Adrenal gland (tissue), 19 donors: Measurements from ENCODE around the gene ARHGAP33. TPM values are rescaled to one million over a fixed set of nuclear protein-coding genes. Genes with fewer than 3 reads are reported as not detected.
A peak's percentile ranks its signal among the peaks of the same experiment; 100 is the strongest.

Experiments
- DNase-seq, 7 donors: peaks; one replicate each; pipeline ENCODE4 v3.0.0-alpha.2; 2019 to 2020
- H3K27ac ChIP-seq, 5 donors: fragments of 200-600 bp; sonication (generic) in 4 of 5; 1 replicate in 3 of 5; 2 replicates in 2 of 5; pipeline versions ENCODE4 v1.5.1 to v1.8.0; 2016 to 2020; ENCODE audit warnings: mild to moderate bottlenecking in 1 of 5
- H3K27me3 ChIP-seq: fragments of 200-600 bp; 2 replicates; pipeline ENCODE4 v1.8.0; 2021
- H3K36me3 ChIP-seq, 2 donors: fragments of 200-600 bp; replicated peaks in 1 of 2; 1 replicate in 1 of 2; 2 replicates in 1 of 2; pipeline versions ENCODE4 v1.5.1 to v1.8.0; 2018 to 2022
- H3K4me1 ChIP-seq, 2 donors: fragments of 200-600 bp; replicated peaks in 1 of 2; 1 replicate in 1 of 2; 2 replicates in 1 of 2; pipeline versions ENCODE4 v1.5.1 to v1.8.0; 2018 to 2021
- H3K4me3 ChIP-seq, 4 donors: fragments of 200-600 bp; sonication (generic) in 3 of 4; one replicate each; pipeline ENCODE4 v1.5.1; 2016 to 2018
- H3K9me3 ChIP-seq, 3 donors: fragments of 200-600 bp; sonication (generic) in 1 of 3; replicated peaks in 1 of 3; 1 replicate in 2 of 3; 2 replicates in 1 of 3; pipeline versions ENCODE4 v1.5.1 to v1.8.0; 2016 to 2021
- POLR2A ChIP-seq, 2 donors: fragments of 450-650 bp; IDR thresholded peaks; one replicate each; pipeline ENCODE4 v1.6.1; 2017; ENCODE audit warnings: antibody characterized with exemption in 2 of 2, mild to moderate bottlenecking in 2 of 2, moderate library complexity in 1 of 2
- WGBS, 4 donors: extraction: QIAGEN DNeasy Blood & Tissue Kit in 2 of 4; methylation state at CpG; one replicate each; pipeline versions ENCODE4 v1.1.5 to v1.1.7; 2013 to 2017; 5-methylcytosine and 5-hydroxymethylcytosine counted together
- intact Hi-C, 2 donors: fragments of 100-400 bp; cut with DNase I; formaldehyde crosslinking; loops; one replicate each; pipeline versions ENCODE4 v1.14.1 to v1.15.0; 2022 to 2023
- long read RNA-seq, 10 donors: library from polyadenylated mRNA in 3 of 10; unstranded in 2 of 10; stranded (forward) in 1 of 10; transcript quantifications; one replicate each; pipeline ENCODE4 v2.0.0 and lab custom pipeline, GENCODE V29; 2021 to 2026
- polyA plus RNA-seq, 3 donors: library from polyadenylated mRNA; stranded (reverse); fragments of 200-250 nt in 2 of 3; fragments of 350-450 nt in 1 of 3; fragmentation: Illumina TruSeq in 1 of 3; extraction: RNeasy Lipid Tissue Mini Kit (QIAGEN cat#74804) in 1 of 3; gene quantifications; one replicate each; pipeline ENCODE4 v1.2.3, GENCODE V29; 2013 to 2014
- total RNA-seq, 9 donors: library from RNA; depleted of rRNA in 4 of 9; stranded (reverse); fragments of >200 nt in 4 of 9; fragments of 120-200 nt in 1 of 9; fragmentation: NEBNext Ultra II Directional in 1 of 9; extraction: Animal tissue kit (Norgen Biotek cat#: 25700) in 1 of 9; gene quantifications; one replicate each; pipeline versions ENCODE4 v1.1.0 to v1.2.4, GENCODE V29; 2013 to 2023
- TF ChIP-seq, protein P1 (sequence below), 6 experiments: fragments of 450-650 bp in 4 of 6; fragments of 200-600 bp in 2 of 6; sonication (generic) in 1 of 6; IDR thresholded peaks; 1 replicate in 5 of 6; 2 replicates in 1 of 6; pipeline versions ENCODE4 v1.5.1 to v1.8.0; 2016 to 2021; ENCODE audit warnings: antibody characterized with exemption in 6 of 6, mild to moderate bottlenecking in 2 of 6, moderate library complexity in 1 of 6
- donor health status: healthy with polysubstance abuse.
- donor health status: Bipolar disorder and iron deficiency.
- donor health status: DM: yes; HTN: yes; CAD: no.
- donor health status: DM: no; HTN: no; CAD: no.
- donor health status: DM: no; HTN: no; CAD: no.
- donor health status: DM: yes; HTN: yes; CAD: no.

The ARHGAP33 gene, protein sequence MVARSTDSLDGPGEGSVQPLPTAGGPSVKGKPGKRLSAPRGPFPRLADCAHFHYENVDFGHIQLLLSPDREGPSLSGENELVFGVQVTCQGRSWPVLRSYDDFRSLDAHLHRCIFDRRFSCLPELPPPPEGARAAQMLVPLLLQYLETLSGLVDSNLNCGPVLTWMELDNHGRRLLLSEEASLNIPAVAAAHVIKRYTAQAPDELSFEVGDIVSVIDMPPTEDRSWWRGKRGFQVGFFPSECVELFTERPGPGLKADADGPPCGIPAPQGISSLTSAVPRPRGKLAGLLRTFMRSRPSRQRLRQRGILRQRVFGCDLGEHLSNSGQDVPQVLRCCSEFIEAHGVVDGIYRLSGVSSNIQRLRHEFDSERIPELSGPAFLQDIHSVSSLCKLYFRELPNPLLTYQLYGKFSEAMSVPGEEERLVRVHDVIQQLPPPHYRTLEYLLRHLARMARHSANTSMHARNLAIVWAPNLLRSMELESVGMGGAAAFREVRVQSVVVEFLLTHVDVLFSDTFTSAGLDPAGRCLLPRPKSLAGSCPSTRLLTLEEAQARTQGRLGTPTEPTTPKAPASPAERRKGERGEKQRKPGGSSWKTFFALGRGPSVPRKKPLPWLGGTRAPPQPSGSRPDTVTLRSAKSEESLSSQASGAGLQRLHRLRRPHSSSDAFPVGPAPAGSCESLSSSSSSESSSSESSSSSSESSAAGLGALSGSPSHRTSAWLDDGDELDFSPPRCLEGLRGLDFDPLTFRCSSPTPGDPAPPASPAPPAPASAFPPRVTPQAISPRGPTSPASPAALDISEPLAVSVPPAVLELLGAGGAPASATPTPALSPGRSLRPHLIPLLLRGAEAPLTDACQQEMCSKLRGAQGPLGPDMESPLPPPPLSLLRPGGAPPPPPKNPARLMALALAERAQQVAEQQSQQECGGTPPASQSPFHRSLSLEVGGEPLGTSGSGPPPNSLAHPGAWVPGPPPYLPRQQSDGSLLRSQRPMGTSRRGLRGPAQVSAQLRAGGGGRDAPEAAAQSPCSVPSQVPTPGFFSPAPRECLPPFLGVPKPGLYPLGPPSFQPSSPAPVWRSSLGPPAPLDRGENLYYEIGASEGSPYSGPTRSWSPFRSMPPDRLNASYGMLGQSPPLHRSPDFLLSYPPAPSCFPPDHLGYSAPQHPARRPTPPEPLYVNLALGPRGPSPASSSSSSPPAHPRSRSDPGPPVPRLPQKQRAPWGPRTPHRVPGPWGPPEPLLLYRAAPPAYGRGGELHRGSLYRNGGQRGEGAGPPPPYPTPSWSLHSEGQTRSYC
- total RNA-seq (10 to 100 TPM in 3 of 9 donors, 1 to 10 TPM in 5, under 1 TPM in 1; 0.54 to 30.9 (median 5.4) TPM), polyA plus RNA-seq (10 to 100 TPM in 2 of 3 donors, 1 to 10 TPM in 1; 1.2 to 90.3 (median 27.9) TPM)
- long read RNA-seq, donor 1, partial matches to known transcripts = 7 of 7 reads
- long read RNA-seq, donor 1, other reads (novel, unspliced or antisense) = 0 of 7 reads
- long read RNA-seq, donor 2 = 0 reads
- long read RNA-seq, donor 3, partial matches to known transcripts = 0 of 1 reads
- long read RNA-seq, donor 3, other reads (novel, unspliced or antisense) = 0 of 1 reads
- long read RNA-seq, donor 4, partial matches to known transcripts = 0 of 1 reads
- long read RNA-seq, donor 4, other reads (novel, unspliced or antisense) = 1 of 1 reads
- long read RNA-seq, donor 5, partial matches to known transcripts = 3 of 3 reads
- long read RNA-seq, donor 5, other reads (novel, unspliced or antisense) = 0 of 3 reads
- long read RNA-seq, donor 6, partial matches to known transcripts = 0 of 1 reads
- long read RNA-seq, donor 6, other reads (novel, unspliced or antisense) = 1 of 1 reads
- long read RNA-seq, donor 7 = 0 reads
- long read RNA-seq, donor 8 = 0 reads
- long read RNA-seq, donor 9, partial matches to known transcripts = 7 of 7 reads
- long read RNA-seq, donor 9, other reads (novel, unspliced or antisense) = 0 of 7 reads
- long read RNA-seq, donor 10, partial matches to known transcripts = 0 of 1 reads
- long read RNA-seq, donor 10, other reads (novel, unspliced or antisense) = 0 of 1 reads

DNA sequence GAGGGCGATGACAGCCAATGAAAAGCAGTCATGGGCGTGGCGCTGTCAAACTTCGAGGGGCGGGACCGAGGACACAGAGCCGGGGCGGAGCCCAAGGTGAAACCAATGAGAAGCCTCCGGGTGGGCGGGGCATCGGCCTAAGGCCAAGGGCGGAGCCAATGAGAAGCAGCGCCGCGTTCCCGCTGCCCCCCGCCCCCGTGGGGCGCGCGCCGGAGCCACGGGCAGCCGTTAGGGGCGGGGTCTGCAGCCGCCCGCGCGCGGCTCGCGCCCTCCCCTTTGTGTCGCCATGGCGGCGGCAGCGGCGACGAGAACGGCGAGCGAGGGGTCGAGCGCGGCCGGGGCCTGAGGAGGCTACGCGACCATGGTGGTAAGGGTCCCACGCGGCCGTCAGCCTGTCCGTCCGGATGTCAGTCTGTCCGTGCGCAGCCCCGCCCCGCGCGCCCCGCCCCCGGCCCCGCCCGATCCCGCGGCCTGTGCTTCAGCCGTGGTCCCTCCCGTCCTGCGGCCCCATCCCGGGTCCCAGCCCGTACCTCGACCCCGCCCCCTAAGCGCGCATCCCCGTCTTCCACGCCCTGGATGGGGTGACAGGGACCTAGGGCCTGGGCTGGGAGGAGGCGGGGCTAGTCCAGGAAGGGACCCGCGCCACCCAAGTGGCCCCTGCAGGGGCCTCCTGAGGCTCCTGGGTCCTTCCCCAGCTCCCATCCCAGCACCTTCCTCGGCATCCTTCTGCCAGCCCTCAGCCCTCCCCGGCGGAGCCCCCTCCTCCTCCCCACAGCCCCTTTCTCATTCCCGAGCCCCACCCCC lies at the start of gene ARHGAP33:
Gene ARHGAP33, plus strand, starts transcription at position 267 of the 804 bp plus-strand sequence. Its CDS starts 95 bp downstream, at position 362.
- WGBS, 4 donors = 0 to 1% (median 0%) methylated on average over 9 to 81 of the region's 82 CpGs
- peaks cover 0 to 6% of the 10 kb centered on the region in 2 donors for H3K36me3 ChIP-seq
- H3K27me3 ChIP-seq = no peaks in the 10 kb centered on the region
- peaks cover 0 to 5% of the 10 kb centered on the region in 2 donors for H3K4me1 ChIP-seq
- no peak for TF ChIP-seq POLR2A (IDR thresholded peaks at IDR 0.05)
- TF ChIP-seq, protein P1, sequence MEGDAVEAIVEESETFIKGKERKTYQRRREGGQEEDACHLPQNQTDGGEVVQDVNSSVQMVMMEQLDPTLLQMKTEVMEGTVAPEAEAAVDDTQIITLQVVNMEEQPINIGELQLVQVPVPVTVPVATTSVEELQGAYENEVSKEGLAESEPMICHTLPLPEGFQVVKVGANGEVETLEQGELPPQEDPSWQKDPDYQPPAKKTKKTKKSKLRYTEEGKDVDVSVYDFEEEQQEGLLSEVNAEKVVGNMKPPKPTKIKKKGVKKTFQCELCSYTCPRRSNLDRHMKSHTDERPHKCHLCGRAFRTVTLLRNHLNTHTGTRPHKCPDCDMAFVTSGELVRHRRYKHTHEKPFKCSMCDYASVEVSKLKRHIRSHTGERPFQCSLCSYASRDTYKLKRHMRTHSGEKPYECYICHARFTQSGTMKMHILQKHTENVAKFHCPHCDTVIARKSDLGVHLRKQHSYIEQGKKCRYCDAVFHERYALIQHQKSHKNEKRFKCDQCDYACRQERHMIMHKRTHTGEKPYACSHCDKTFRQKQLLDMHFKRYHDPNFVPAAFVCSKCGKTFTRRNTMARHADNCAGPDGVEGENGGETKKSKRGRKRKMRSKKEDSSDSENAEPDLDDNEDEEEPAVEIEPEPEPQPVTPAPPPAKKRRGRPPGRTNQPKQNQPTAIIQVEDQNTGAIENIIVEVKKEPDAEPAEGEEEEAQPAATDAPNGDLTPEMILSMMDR (IDR thresholded peaks at IDR 0.05) = no peak
- peak within 1 kb of the TSS in 2 of 4 donors; percentile 87 to 99 for H3K4me3 ChIP-seq
- DNase-seq = peak; percentile 98 to 100 (median 99)
- intact Hi-C loops = no loop called here
- H3K9me3 ChIP-seq = no peaks in the 10 kb centered on the region
- peak within 1 kb of the TSS in 1 of 5 donors; percentile 58 for H3K27ac ChIP-seq

DNA sequence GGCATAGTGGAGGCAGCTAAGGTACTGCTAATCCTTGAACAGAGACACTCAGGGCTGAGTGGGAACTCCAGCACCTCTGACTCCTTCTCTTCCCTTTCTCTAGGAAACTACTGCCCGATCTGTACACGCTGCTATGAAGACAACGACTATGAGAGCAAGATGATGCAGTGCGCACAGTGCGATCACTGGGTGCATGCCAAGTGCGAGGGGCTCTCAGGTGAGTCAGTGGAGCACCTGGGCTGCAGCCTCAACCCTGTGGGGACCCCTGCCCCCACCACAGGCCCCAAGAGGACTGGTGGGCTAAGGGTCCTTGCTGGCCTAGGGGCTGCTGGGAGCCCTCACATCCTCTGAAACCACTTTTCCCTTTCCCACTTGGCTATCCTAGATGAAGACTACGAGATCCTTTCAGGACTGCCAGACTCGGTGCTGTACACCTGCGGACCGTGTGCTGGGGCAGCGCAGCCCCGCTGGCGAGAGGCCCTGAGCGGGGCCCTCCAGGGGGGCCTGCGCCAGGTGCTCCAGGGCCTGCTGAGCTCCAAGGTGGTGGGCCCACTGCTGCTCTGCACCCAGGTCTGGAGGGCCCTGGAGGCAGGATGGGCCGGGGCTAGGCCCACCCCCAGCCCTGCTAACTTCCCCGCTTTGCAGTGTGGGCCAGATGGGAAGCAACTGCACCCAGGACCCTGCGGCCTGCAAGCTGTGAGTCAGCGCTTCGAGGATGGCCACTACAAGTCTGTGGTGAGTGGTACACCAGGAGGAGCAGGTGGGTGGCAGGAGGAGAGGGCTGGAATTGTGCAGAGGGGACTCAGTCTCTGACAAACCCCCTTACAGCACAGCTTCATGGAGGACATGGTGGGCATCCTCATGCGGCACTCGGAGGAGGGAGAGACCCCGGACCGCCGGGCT lies 48.1 kb upstream of the ARHGAP33 start:
- DNase-seq = no peak
- 90 to 95% (median 94%) methylated on average over 7 to 25 of the region's 25 CpGs for WGBS, 4 donors
- Histone ChIP-seq H3K9me3 (no peaks in the 10 kb centered on the region), H3K4me1 (no peaks in the 10 kb centered on the region), H3K36me3 (peaks cover 0 to 100% of the 10 kb centered on the region in 2 donors), H3K27me3 (no peaks in the 10 kb centered on the region), H3K27ac (no peak overlapping the region), H3K4me3 (no peak overlapping the region)
- intact Hi-C loops = no loop called here
- TF ChIP-seq, protein P1 (IDR thresholded peaks at IDR 0.05) = no peak
